ENCODE data around the gene NRG3.
"Not testable (repeated sequence)": the region's sequence is repeated elsewhere in the genome, so short reads cannot be mapped to it uniquely, and the experiment has no call there.

Gene NRG3

GRCh38 chr10:82310839-82311238 is 435.8 kb downstream of the NRG3 start:
- DNase-seq, result no peak

- DNase-seq, result no peak
Observed at GRCh38 chr10:82313401-82313800, 438.4 kb downstream of the NRG3 start.

- no peak for DNase-seq
Observed at GRCh38 chr10:82318534-82318933, 443.5 kb downstream of the NRG3 start.

- no peak for DNase-seq
Observed at GRCh38 chr10:82319074-82319473, 444.1 kb downstream of the NRG3 start.

- DNase-seq, result no peak
Observed at GRCh38 chr10:82319562-82319961, 444.6 kb downstream of the NRG3 start.

- DNase-seq, result no peak
Observed at GRCh38 chr10:82321724-82322123, 446.7 kb downstream of the NRG3 start.

GRCh38 chr10:82331716-82332115 is 456.7 kb downstream of the NRG3 start:
- DNase-seq, result no peak

GRCh38 chr10:82335831-82336230 is 460.8 kb downstream of the NRG3 start:
- no peak for DNase-seq

- DNase-seq, result no peak
Observed at GRCh38 chr10:82340166-82340565, 465.2 kb downstream of the NRG3 start.

GRCh38 chr10:82349590-82349989 is 474.6 kb downstream of the NRG3 start:
- DNase-seq, result not testable (repeated sequence)

GRCh38 chr10:82353381-82353780 is 478.4 kb downstream of the NRG3 start:
- DNase-seq, result no peak

GRCh38 chr10:82358486-82359099 is 483.6 kb downstream of the NRG3 start:
- no peak for DNase-seq

- DNase-seq, result no peak
Observed at GRCh38 chr10:82361256-82361655, 486.3 kb downstream of the NRG3 start.

- no peak for DNase-seq
Observed at GRCh38 chr10:82377608-82378007, 502.6 kb downstream of the NRG3 start.

- no peak for DNase-seq
Observed at GRCh38 chr10:82378146-82378545, 503.2 kb downstream of the NRG3 start.

- no peak for DNase-seq
Observed at GRCh38 chr10:82383350-82383749, 508.4 kb downstream of the NRG3 start.

- DNase-seq, result no peak
Observed at GRCh38 chr10:82390866-82391658, 516.1 kb downstream of the NRG3 start.

- no peak for DNase-seq
Observed at GRCh38 chr10:82391971-82392370, 517.0 kb downstream of the NRG3 start.

GRCh38 chr10:82392533-82392932 is 517.5 kb downstream of the NRG3 start:
- DNase-seq, result no peak

- DNase-seq, result no peak
Observed at GRCh38 chr10:82394122-82394521, 519.1 kb downstream of the NRG3 start.

GRCh38 chr10:82394987-82395386 is 520.0 kb downstream of the NRG3 start:
- no peak for DNase-seq

GRCh38 chr10:82396886-82397285 is 521.9 kb downstream of the NRG3 start:
- DNase-seq, result no peak

- DNase-seq, result no peak
Observed at GRCh38 chr10:82397854-82398253, 522.9 kb downstream of the NRG3 start.

- no peak for DNase-seq
Observed at GRCh38 chr10:82399850-82400249, 524.9 kb downstream of the NRG3 start.

GRCh38 chr10:82400841-82401240 is 525.8 kb downstream of the NRG3 start:
- DNase-seq, result no peak
